HepG2 (cell line): Measurements from ENCODE around the gene ROBO2. TPM values are rescaled to one million over a fixed set of nuclear protein-coding genes. Genes with fewer than 3 reads are reported as not detected.

Experiments used
- ATAC-seq: fragments of 200-7000 bp; cut with Tn5 transposase; 3 replicates; pipeline ENCODE4 v1.9.1; 2020; ENCODE audit warnings: mild to moderate bottlenecking, moderate library complexity
- BruUV-seq: library from RNA; stranded (reverse); fragments of 400-500 nt; replicated peaks from 2 replicates; lab custom pipeline; 2021; lab: Mats Ljungman, UMichigan
- CTCF ChIA-PET: fragments of 300-600 bp; formaldehyde crosslinking; extraction: SDS; loops from one replicate; lab custom pipeline; 2021; ENCODE audit warnings: low total read pairs, inconsistent platforms, low intra/inter-chr PET ratio; lab: Yijun Ruan, JAX
- POLR2A ChIA-PET: fragments of 350-600 bp; sonication (Branson Sonifier 250); formaldehyde crosslinking; loops from one replicate; lab custom pipeline; 2020; ENCODE audit warnings: antibody characterized with exemption, inconsistent platforms; lab: Yijun Ruan, JAX
- DNase-seq: peaks from one replicate; pipeline ENCODE4 v3.0.0-alpha.2; 2015; ENCODE audit warnings: low spot score
- FAIRE-seq: peaks from 3 replicates; lab custom pipeline; 2011; peaks lifted over from hg19 to GRCh38; lab: Jason Lieb, UNC
- H2AFZ ChIP-seq: one replicate; pipeline ENCODE4 v1.6.1; 2011; ENCODE audit warnings: low read length, inconsistent platforms
- H3K27ac ChIP-seq: fragments of 300-600 bp; 3 replicates; pipeline ENCODE4 v1.8.0; 2011; ENCODE audit warnings: mixed run types, mild to moderate bottlenecking, mixed read lengths, low read length, inconsistent platforms; ENCODE audit not compliant: insufficient read depth; ENCODE audit errors: extremely low read length
- H3K27me3 ChIP-seq, 2 experiments: fragments of 200-600 bp in 1 of 2; 2 replicates in 1 of 2; 3 replicates in 1 of 2; pipeline versions ENCODE4 v1.6.0 to v1.8.0; 2011; ENCODE audit warnings: low read length in 2 of 2, mild to moderate bottlenecking in 2 of 2, moderate library complexity in 2 of 2, inconsistent platforms in 1 of 2; ENCODE audit not compliant: insufficient read depth in 2 of 2, control insufficient read depth in 1 of 2
- H3K36me3 ChIP-seq, 2 experiments: fragments of 200-600 bp in 1 of 2; replicated peaks in 1 of 2; 2 replicates in 1 of 2; 3 replicates in 1 of 2; pipeline versions ENCODE4 v1.5.1 to v1.8.0; 2011; ENCODE audit warnings: low read length in 2 of 2, inconsistent platforms in 1 of 2; ENCODE audit not compliant: insufficient read depth in 2 of 2, control insufficient read depth in 1 of 2
- H3K4me1 ChIP-seq: 2 replicates; pipeline ENCODE4 v1.5.1; 2012; ENCODE audit warnings: low read length, inconsistent platforms; ENCODE audit not compliant: insufficient read depth
- H3K4me2 ChIP-seq: 2 replicates; pipeline ENCODE4 v1.6.0; 2011; ENCODE audit warnings: low read depth, low read length, inconsistent platforms
- H3K4me3 ChIP-seq, 3 experiments: fragments of 200-600 bp in 1 of 3; sonication (generic), shearing (Covaris generic) in 1 of 3; replicated peaks in 1 of 3; 2 replicates each; pipeline ENCODE4 v1.5.1; 2011 to 2016; ENCODE audit warnings: low read length in 3 of 3, inconsistent platforms in 2 of 3, low read depth in 2 of 3, mild to moderate bottlenecking in 2 of 3, control low read depth in 1 of 3, mixed read lengths in 1 of 3; ENCODE audit not compliant: insufficient read depth in 1 of 3
- H3K79me2 ChIP-seq: one replicate; pipeline ENCODE4 v1.6.1; 2011; ENCODE audit warnings: low read length, inconsistent platforms; ENCODE audit not compliant: insufficient read depth
- H3K9ac ChIP-seq: 2 replicates; pipeline ENCODE4 v1.6.0; 2011; ENCODE audit warnings: mild to moderate bottlenecking, low read depth, low read length, inconsistent platforms; ENCODE audit not compliant: insufficient read depth
- H3K9me3 ChIP-seq: 2 replicates; pipeline ENCODE4 v1.5.1; 2012; ENCODE audit warnings: mild to moderate bottlenecking, low read length
- H4K20me1 ChIP-seq: 2 replicates; pipeline ENCODE4 v1.6.0; 2011; ENCODE audit warnings: inconsistent platforms, mild to moderate bottlenecking, low read length, moderate library complexity; ENCODE audit not compliant: insufficient read depth
- MYNN ChIP-seq: sonication (generic); formaldehyde crosslinking; IDR thresholded peaks from 2 replicates; pipeline ENCODE4 v1.4.0; 2020; ENCODE audit warnings: mild to moderate bottlenecking, low read depth, missing genetic modification reagents
- NCOR1 ChIP-seq: fragments of 200-600 bp; sonication (generic); IDR thresholded peaks from 2 replicates; pipeline ENCODE4 v1.7.0; 2017; ENCODE audit warnings: antibody characterized with exemption, low read length, borderline replicate concordance
- ZBTB25 ChIP-seq: IDR thresholded peaks from 2 replicates; pipeline ENCODE4 v1.6.1; 2018; ENCODE audit warnings: missing genetic modification reagents
- ZMAT3 ChIP-seq: sonication (generic); formaldehyde crosslinking; conservative IDR thresholded peaks from 2 replicates; pipeline ENCODE4 v1.7.0; 2021; ENCODE audit warnings: missing genetic modification reagents
- ZNF33B ChIP-seq: sonication (generic); formaldehyde crosslinking; IDR thresholded peaks from 2 replicates; pipeline ENCODE4 v1.5.1; 2020; ENCODE audit warnings: mild to moderate bottlenecking, missing genetic modification reagents
- ZNF383 ChIP-seq: sonication (generic); formaldehyde crosslinking; IDR thresholded peaks from 2 replicates; pipeline ENCODE4 v1.4.0; 2020; ENCODE audit warnings: missing genetic modification reagents, mild to moderate bottlenecking, borderline replicate concordance
- ZNF512B ChIP-seq: sonication (generic); formaldehyde crosslinking; IDR thresholded peaks from 2 replicates; pipeline ENCODE4 v1.5.1; 2020; ENCODE audit warnings: missing genetic modification reagents, mild to moderate bottlenecking, borderline replicate concordance
- ZNF775 ChIP-seq: sonication (generic); formaldehyde crosslinking; IDR thresholded peaks from 2 replicates; pipeline ENCODE4 v1.4.0; 2020; ENCODE audit warnings: missing genetic modification reagents, mild to moderate bottlenecking, moderate library complexity, borderline replicate concordance
- ZNF782 ChIP-seq: sonication (generic); formaldehyde crosslinking; IDR thresholded peaks from 2 replicates; pipeline ENCODE4 v1.4.0; 2020; ENCODE audit warnings: missing genetic modification reagents, mild to moderate bottlenecking, borderline replicate concordance
- ZNF891 ChIP-seq: sonication (generic); formaldehyde crosslinking; IDR thresholded peaks from 2 replicates; pipeline ENCODE4 v1.5.0; 2020; ENCODE audit warnings: mild to moderate bottlenecking, missing genetic modification reagents
- ZXDC ChIP-seq: sonication (generic); formaldehyde crosslinking; IDR thresholded peaks from 2 replicates; pipeline ENCODE4 v1.5.0; 2020; ENCODE audit warnings: mild to moderate bottlenecking, missing genetic modification reagents
- WGBS: methylation state at CpG from one replicate; pipeline ENCODE4 v1.1.6; 2017; ENCODE audit warnings: low lambda C conversion rate; 5-methylcytosine and 5-hydroxymethylcytosine counted together
- in situ Hi-C: cut with HindIII; loops from 2 replicates; pipeline ENCODE4 v1.10.0; 2017; ENCODE audit warnings: low pct_unique_long_range_greater_than_20kb; ENCODE audit not compliant: extremely low pct_ligation_motif_present
- intact Hi-C: fragments of 100-400 bp; cut with micrococcal nuclease; formaldehyde crosslinking; loops from one replicate; pipeline ENCODE4 v1.10.0; 2022; ENCODE audit not compliant: unreplicated experiment
- polyA plus RNA-seq, 8 experiments: library from polyadenylated mRNA; depleted of rRNA in 3 of 8; stranded (reverse) in 7 of 8; unstranded in 1 of 8; fragments of >200 nt; fragmentation: Illumina TruSeq in 4 of 8; extraction: Trizol in 4 of 8; gene quantifications; 2 replicates each; pipeline versions ENCODE4 v1.2.1 to v1.2.3, GENCODE V29; 2011 to 2016; ENCODE audit warnings: low read depth in 4 of 8, missing spikeins in 1 of 8, mixed read lengths in 1 of 8; ENCODE audit not compliant: insufficient read depth in 1 of 8
- total RNA-seq, 5 experiments: library from RNA; depleted of rRNA; stranded (reverse); fragments of >200 nt; fragmentation: Illumina TruSeq; extraction: Trizol; gene quantifications; 2 replicates each; pipeline ENCODE4 v1.2.3, GENCODE V29; 2016; ENCODE audit warnings: low read depth in 1 of 5
- TF ChIP-seq, protein P1 (sequence below): IDR thresholded peaks from 2 replicates; pipeline ENCODE4 v1.6.1; 2016; ENCODE audit warnings: missing compliant biosample characterization, missing genetic modification reagents, borderline replicate concordance
- TF ChIP-seq, protein P2 (sequence below): conservative IDR thresholded peaks from 2 replicates; pipeline ENCODE4 v1.6.1; 2018; ENCODE audit warnings: missing genetic modification reagents

The ROBO2 gene
- total and polyA plus RNA-seq, 2 of the 13 experiments (the other 11 are each of a cell fraction or from before 2014, with no cell fraction given) = not detected

DNA sequence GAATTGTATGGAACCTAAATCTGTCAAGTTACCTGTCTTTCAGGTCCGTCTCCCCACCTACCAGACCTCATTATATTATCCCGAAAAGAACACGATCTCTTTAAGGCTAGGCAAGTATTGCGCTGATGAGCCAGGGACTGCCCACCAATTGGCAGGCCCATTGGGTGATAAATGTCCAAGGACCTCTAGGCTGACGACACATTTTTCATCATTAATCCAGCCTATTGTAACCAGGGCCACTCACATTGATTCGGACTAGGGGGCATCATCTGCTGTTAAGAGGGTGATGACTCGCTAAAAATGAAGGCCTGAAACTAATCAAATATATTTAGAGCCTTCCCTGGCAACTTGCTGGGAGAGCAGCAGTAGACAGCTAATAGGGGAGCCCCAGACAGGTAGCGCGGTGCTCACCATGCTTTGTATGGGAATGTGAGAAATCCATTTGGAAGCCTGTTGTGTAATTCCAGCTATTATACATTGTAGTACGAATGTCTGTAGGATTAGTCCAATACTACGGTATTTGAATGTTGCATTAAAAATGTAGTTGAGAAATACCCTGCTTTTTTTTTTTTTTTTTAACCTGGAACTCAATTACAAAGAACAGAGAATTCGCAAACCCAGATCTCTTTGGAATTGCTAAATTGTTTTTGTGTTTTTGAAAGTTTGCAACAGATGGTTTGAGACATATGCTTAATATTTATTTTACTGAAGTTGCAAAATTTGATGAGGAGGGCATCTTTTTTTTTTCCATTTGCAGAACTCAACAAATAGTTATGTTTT is 156.1 kb downstream of the ROBO2 start (continued):
- TF ChIP-seq ZNF512B (no peak), ZNF383 (CRISPR knock-in tag) (no peak), ZNF775 (CRISPR knock-in tag) (no peak), ZNF891 (CRISPR knock-in tag) (no peak)

- BruUV-seq = no TSS peak
- no peak overlapping the region for H3K4me2 ChIP-seq
- H3K4me3 ChIP-seq = no peak overlapping the region
- no peak overlapping the region for H2AFZ ChIP-seq
- no peaks in the 10 kb centered on the region for H3K36me3 ChIP-seq
- CTCF ChIA-PET = no interaction called here
- in situ Hi-C loops (no loop called here), intact Hi-C loops (no loop called here)
- DNase-seq (no peak), ATAC-seq (no peak), FAIRE-seq (no peak)
- no peaks in the 10 kb centered on the region for H3K27me3 ChIP-seq
- POLR2A ChIA-PET = no interaction called here
- no peaks in the 10 kb centered on the region for H3K4me1 ChIP-seq
- H3K79me2 ChIP-seq = no peaks in the 10 kb centered on the region
- WGBS = 5% methylated on average over 2 of the region's 2 CpGs
- no peak overlapping the region for H3K9ac ChIP-seq
- H3K27ac ChIP-seq = no peak overlapping the region
- H4K20me1 ChIP-seq = no peaks in the 10 kb centered on the region
- no peaks in the 10 kb centered on the region for H3K9me3 ChIP-seq
- TF ChIP-seq, protein P1, sequence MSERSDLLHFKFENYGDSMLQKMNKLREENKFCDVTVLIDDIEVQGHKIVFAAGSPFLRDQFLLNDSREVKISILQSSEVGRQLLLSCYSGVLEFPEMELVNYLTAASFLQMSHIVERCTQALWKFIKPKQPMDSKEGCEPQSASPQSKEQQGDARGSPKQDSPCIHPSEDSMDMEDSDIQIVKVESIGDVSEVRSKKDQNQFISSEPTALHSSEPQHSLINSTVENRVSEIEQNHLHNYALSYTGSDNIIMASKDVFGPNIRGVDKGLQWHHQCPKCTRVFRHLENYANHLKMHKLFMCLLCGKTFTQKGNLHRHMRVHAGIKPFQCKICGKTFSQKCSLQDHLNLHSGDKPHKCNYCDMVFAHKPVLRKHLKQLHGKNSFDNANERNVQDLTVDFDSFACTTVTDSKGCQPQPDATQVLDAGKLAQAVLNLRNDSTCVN (CRISPR knock-in tag) = no peak
- TF ChIP-seq ZNF33B (CRISPR knock-in tag) = no peak
- TF ChIP-seq ZBTB25 (CRISPR knock-in tag) = no peak
- TF ChIP-seq MYNN (CRISPR knock-in tag) = no peak
- TF ChIP-seq ZNF782 (CRISPR knock-in tag) = no peak
- TF ChIP-seq, protein P2, sequence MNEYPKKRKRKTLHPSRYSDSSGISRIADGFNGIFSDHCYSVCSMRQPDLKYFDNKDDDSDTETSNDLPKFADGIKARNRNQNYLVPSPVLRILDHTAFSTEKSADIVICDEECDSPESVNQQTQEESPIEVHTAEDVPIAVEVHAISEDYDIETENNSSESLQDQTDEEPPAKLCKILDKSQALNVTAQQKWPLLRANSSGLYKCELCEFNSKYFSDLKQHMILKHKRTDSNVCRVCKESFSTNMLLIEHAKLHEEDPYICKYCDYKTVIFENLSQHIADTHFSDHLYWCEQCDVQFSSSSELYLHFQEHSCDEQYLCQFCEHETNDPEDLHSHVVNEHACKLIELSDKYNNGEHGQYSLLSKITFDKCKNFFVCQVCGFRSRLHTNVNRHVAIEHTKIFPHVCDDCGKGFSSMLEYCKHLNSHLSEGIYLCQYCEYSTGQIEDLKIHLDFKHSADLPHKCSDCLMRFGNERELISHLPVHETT (CRISPR knock-in tag) = no peak
- no peak for TF ChIP-seq ZXDC (CRISPR knock-in tag)
- no peak for TF ChIP-seq NCOR1
- TF ChIP-seq ZMAT3 (CRISPR knock-in tag) = no peak
Measured at GRCh38 chr3:77197408-77197807, 157.5 kb downstream of the ROBO2 start.
